Fibroblast of skin of right biceps (primary cell): ENCODE data around the gene CHTF18.
"Not testable (repeated sequence)": the region's sequence is repeated elsewhere in the genome, so short reads cannot be mapped to it uniquely, and the experiment has no call there.

ENCODE experiments used
- DNase-seq: peaks from one replicate; pipeline ENCODE4 v3.0.0-alpha.2; 2013

The CHTF18 gene

GRCh38 chr16:813916-814412, 25.5 kb downstream of the CHTF18 start:
- no peak for DNase-seq

- peak; percentile 78 for DNase-seq
Measured at GRCh38 chr16:814974-815373, 26.6 kb downstream of the CHTF18 start.

GRCh38 chr16:815861-816260, 27.4 kb downstream of the CHTF18 start:
- no peak for DNase-seq

- DNase-seq: no peak
Measured at GRCh38 chr16:817001-817906, 28.8 kb downstream of the CHTF18 start.

GRCh38 chr16:818132-818531, 29.7 kb downstream of the CHTF18 start:
- no peak for DNase-seq

- DNase-seq: no peak
Measured at GRCh38 chr16:818592-818991, 30.2 kb downstream of the CHTF18 start.

GRCh38 chr16:819336-820043, 31.1 kb downstream of the CHTF18 start:
- DNase-seq: no peak

GRCh38 chr16:820044-820408, 31.6 kb downstream of the CHTF18 start:
- not testable (repeated sequence) for DNase-seq

GRCh38 chr16:820748-821147, 32.3 kb downstream of the CHTF18 start:
- no peak for DNase-seq

GRCh38 chr16:821751-822150, 33.3 kb downstream of the CHTF18 start:
- DNase-seq: no peak

GRCh38 chr16:822174-822908, 33.9 kb downstream of the CHTF18 start:
- DNase-seq: no peak

- DNase-seq: no peak
Measured at GRCh38 chr16:822909-823297, 34.5 kb downstream of the CHTF18 start.

GRCh38 chr16:824194-824593, 35.8 kb downstream of the CHTF18 start:
- DNase-seq: no peak

- DNase-seq: no peak
Measured at GRCh38 chr16:824601-825000, 36.2 kb downstream of the CHTF18 start.

- no peak for DNase-seq
Measured at GRCh38 chr16:825341-826061, 37.1 kb downstream of the CHTF18 start.

GRCh38 chr16:827513-827912, 39.1 kb downstream of the CHTF18 start:
- DNase-seq: no peak

- DNase-seq: no peak
Measured at GRCh38 chr16:828891-829290, 40.5 kb downstream of the CHTF18 start.

GRCh38 chr16:830107-830870, 41.9 kb downstream of the CHTF18 start:
- DNase-seq: no peak

- no peak for DNase-seq
Measured at GRCh38 chr16:830871-831570, 42.6 kb downstream of the CHTF18 start.

GRCh38 chr16:831571-832413, 43.4 kb downstream of the CHTF18 start:
- no peak for DNase-seq
